Measurements from ENCODE around the gene HRH1. TPM values are rescaled to one million over a fixed set of nuclear protein-coding genes. Genes with fewer than 3 reads are reported as not detected.

The HRH1 gene
- polyA plus RNA-seq, 3 donors = 1.9 to 2.2 (median 2.1) TPM

DNA sequence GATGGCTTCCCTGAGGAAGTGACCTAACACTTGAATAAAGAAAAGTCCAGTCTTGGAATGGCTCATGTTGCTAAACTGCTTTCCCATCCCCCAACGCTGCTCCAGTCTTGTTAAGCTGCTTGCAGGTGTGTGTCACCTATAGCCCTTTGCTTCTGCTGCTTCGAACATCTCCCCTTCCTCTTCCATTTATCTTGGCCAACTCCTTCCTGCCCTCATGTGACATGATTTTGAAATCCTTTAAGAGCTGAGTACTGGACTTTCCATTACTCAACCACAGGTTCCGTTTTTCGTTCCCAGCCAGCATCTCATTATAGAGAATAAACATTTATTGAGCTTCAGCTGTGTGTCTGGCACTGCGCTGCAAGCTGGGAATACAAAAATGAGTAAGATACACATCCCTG lies 119.6 kb downstream of the HRH1 start:
- DNase-seq = no peak

GRCh38 chr3:11274566-11275142 lies 120.4 kb downstream of the HRH1 start:
- DNase-seq = no peak

GRCh38 chr3:11275926-11276325 lies 121.6 kb downstream of the HRH1 start:
- DNase-seq = no peak

GRCh38 chr3:11276901-11277300 lies 122.6 kb downstream of the HRH1 start:
- DNase-seq = no peak

GRCh38 chr3:11282250-11283138 lies 128.2 kb downstream of the HRH1 start:
- DNase-seq = peak; percentile 72

DNA sequence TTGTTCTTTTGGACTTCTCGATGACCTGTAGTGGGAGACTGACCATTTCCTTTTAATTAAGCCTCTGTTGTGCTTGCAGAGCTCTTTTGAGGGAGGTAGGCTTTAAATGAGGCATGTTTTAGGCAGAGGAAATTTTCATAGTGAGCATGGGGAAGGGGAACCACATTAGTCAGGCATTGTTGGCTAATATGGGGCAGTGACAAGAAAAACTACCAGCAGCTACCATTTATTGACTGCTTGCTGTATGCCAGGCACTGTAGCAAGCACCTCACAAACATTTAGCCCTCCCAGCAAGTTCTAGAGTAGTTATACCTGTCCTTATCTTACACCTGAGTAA lies 128.8 kb downstream of the HRH1 start:
- no peak for DNase-seq

DNA sequence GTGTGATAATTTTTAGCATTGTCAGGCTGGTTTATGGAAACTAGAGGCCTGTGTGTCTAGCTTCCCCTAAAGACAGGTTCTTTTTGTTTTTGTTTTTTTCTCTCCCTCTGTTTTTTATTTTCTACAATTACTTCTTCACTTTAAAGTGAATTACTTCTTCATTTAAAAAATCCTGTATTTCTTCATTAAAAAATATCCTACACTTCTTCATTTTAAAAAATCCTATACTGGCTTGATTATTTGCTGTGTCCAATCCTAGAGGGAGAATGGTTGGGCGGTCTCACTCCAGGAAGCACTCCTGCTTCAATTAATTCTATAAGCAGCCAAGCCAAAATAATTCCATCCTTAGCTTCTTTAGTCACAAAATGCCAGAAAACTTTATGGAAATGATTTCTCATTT lies 129.7 kb downstream of the HRH1 start:
- no peak for DNase-seq

DNA sequence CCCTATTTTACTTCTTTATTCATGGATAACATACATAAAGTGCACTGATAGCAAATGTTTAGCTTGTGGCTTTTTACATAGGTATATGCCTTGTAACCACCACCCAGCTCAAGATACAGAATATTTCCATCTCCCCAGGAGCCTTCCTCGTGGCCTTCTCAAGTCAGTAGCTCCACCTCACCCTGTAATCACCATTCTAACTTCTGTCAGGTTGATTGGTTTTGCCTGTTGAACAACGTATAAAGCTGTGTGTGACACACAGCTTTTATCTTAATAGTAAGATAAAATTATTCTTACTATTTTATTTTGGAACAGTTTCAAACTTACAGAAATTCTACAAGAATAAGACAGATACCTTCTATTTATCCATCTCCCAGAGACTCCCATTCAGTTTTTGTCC lies 131.2 kb downstream of the HRH1 start:
- no peak for DNase-seq

DNA sequence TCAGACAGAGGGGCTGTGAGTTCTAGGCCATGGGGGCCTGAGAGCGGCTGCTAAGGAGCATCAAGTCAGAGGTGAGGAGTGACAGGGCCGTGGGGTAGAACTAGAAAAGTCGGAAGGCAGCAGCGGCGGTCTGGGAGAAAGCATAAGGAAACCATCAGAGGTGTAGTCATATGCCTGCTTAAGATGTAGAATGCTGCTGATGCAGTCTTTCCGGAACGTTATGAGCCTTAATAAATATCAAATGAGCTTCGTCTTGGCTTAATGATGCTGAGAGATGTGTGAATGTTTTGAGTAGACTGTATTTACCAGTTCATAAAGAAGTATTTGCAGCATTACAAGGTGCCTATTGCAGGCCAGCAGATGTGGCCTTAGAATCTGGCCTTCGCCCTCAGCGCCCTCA lies 133.1 kb downstream of the HRH1 start:
- DNase-seq = no peak

DNA sequence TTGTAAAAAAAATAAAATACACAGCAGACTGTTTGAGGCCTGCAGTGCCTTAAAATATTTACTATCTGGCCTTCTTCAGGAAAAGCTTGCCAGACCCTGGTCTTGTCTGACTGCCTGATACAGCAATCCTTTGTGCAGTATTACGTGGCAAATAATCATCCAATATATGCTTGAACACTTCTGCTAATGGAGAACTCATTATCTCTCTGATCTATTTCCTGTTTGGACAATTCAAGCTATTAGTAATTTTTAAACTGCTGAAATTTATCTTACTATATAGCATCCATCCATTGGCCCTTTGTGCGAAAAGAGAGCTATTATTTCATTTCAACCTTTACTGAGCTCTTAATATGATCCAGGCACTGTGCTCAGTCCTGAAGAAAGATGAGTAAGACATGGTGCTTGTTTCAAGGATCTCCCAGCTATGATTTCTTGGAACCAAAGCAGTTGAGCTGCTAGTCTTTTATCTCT lies 133.8 kb downstream of the HRH1 start:
- no peak for DNase-seq

GRCh38 chr3:11288786-11289637 lies 134.7 kb downstream of the HRH1 start:
- no peak for DNase-seq

- no peak for DNase-seq
Measured at GRCh38 chr3:11289864-11290263, 135.6 kb downstream of the HRH1 start.

GRCh38 chr3:11290743-11291680 lies 136.7 kb downstream of the HRH1 start:
- no peak for DNase-seq

DNA sequence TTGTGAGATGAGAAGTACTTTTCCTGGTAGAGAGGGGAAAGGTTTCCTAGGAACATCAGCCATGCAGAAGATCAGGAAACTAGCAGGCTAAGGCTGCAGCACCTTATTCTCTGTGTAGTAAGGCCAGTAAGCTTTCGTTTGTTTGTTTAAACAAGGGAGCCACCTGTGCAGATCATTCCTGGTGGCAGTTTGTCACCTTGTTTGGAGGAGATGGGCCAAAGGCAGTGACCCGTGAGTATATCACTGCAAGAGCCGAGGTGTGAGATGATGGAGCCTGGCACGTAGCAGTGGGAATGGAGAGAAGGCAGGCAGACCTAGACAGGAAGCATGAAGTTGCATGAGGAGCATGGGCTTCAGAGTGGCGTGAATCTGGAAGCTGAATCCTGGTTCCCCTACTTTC lies 137.5 kb downstream of the HRH1 start:
- no peak for DNase-seq

DNA sequence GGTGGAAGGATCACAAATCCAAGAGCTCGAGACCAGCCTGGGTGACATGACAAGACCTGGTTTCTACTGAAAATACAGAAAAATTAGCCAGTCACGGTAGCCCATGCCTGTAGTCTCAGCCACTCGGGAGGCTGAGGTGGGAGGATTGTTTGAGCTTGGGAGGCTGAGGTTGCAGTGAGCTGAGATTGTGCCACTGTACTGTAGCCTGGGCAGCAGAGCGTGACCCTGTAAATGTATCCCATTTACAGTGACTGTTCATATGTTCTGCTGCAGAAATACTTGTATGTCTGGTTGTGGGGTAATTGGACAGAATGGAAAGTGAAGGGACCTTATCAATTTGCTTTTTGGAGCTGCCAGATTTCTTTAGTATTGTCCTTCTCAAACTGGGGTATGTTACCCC lies 142.8 kb downstream of the HRH1 start:
- no peak for DNase-seq

GRCh38 chr3:11300970-11301369 lies 146.7 kb downstream of the HRH1 start:
- DNase-seq = no peak

DNA sequence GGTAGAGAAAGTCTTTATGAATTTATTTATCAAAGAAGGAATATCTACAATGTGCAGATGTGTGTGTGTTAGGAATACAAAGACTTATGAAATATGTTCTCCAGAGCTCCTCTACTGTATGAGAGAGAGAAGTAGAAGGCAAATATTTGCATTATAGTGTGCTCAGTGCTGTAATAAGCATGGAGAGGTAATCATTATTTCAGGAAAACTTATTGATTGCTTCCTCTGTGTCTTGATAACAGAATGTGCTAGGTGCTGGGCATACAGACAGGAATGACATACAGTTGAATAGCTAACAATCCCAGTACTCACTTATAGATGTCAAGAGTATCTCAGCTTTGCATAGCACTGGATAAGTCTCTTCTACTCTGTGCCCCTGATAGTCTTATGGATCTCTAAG lies 148.2 kb downstream of the HRH1 start:
- DNase-seq = no peak

GRCh38 chr3:11304175-11304574 lies 149.9 kb downstream of the HRH1 start:
- DNase-seq = no peak

GRCh38 chr3:11305509-11305908 lies 151.2 kb downstream of the HRH1 start:
- no peak for DNase-seq

GRCh38 chr3:11306817-11307589 lies 152.7 kb downstream of the HRH1 start:
- DNase-seq = no peak
